Lower leg skin (tissue), 4 donors: ENCODE measurements around the gene SPCS3. TPM values are rescaled to one million over a fixed set of nuclear protein-coding genes. Genes with fewer than 3 reads are reported as not detected.

Source experiments
- DNase-seq, 2 donors: peaks; one replicate each; pipeline ENCODE4 v3.0.0-alpha.2; 2019; ENCODE audit warnings: low spot score in 2 of 2
- H3K4me3 ChIP-seq: fragments of 200-600 bp; sonication (generic); 2 replicates; pipeline ENCODE4 v1.5.1; 2017; ENCODE audit warnings: mild to moderate bottlenecking, low read depth; ENCODE audit not compliant: poor library complexity, severe bottlenecking
- CTCF ChIP-seq, 3 donors: fragments of 450-650 bp; IDR thresholded peaks; one replicate each; pipeline ENCODE4 v1.5.1; 2016; ENCODE audit warnings: antibody characterized with exemption in 3 of 3, mild to moderate bottlenecking in 3 of 3, moderate library complexity in 2 of 3
- POLR2A ChIP-seq, 2 donors: fragments of 450-650 bp; IDR thresholded peaks; one replicate each; pipeline ENCODE4 v1.6.1; 2016 to 2017; ENCODE audit warnings: antibody characterized with exemption in 2 of 2, mild to moderate bottlenecking in 1 of 2, moderate library complexity in 1 of 2
- WGBS, 2 donors: methylation state at CpG; one replicate each; pipeline ENCODE4 v1.1.5; 2018; 5-methylcytosine and 5-hydroxymethylcytosine counted together
- intact Hi-C: fragments of 100-400 bp; cut with DNase I; formaldehyde crosslinking; loops from one replicate; pipeline ENCODE4 v1.15.0; 2023; ENCODE audit warnings: low total_unique reads
- total RNA-seq, 4 donors: library from RNA; depleted of rRNA; stranded (reverse); fragments of >200 nt; gene quantifications; one replicate each; pipeline ENCODE4 v1.1.0, GENCODE V29; 2016

The SPCS3 gene
- total RNA-seq, 4 donors from 2014 or later = 39.8 to 54.5 (median 44.3) TPM

DNA sequence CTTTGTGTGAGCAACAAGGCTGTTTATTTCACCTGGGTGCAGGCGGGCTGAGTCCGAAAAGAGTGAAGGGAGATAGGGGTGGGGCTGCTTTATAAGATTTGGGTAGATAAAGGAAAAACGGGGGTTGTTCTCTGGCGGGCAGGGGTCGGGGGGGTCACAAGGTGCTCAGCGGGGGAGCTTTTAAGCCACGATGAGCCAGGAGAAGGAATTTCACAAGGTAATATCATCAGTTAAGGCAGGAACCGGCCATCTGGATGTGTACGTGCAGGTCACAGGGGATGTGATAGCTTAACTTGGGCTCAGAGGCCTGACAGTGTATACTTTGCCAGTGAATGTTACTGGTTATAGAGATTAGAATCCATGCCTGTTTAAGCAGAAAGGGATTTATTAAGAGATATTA lies 19.7 kb upstream of the SPCS3 start:
- DNase-seq = no peak

GRCh38 chr4:176300565-176300964 lies 19.2 kb upstream of the SPCS3 start:
- no peak for DNase-seq
- no peak for TF ChIP-seq POLR2A (IDR thresholded peaks at IDR 0.05)
- no peak for TF ChIP-seq CTCF (IDR thresholded peaks at IDR 0.05)
- no peak overlapping the region for H3K4me3 ChIP-seq
- intact Hi-C loops = no loop called here

More for the DNA sequence above, 19.7 kb upstream of the SPCS3 start:
- H3K4me3 ChIP-seq = no peak overlapping the region
- TF ChIP-seq POLR2A (IDR thresholded peaks at IDR 0.05) (no peak), CTCF (IDR thresholded peaks at IDR 0.05) (no peak)
- intact Hi-C loops = no loop called here
- 82 to 91% methylated on average over 9 of the region's 9 CpGs for WGBS, 2 donors

DNA sequence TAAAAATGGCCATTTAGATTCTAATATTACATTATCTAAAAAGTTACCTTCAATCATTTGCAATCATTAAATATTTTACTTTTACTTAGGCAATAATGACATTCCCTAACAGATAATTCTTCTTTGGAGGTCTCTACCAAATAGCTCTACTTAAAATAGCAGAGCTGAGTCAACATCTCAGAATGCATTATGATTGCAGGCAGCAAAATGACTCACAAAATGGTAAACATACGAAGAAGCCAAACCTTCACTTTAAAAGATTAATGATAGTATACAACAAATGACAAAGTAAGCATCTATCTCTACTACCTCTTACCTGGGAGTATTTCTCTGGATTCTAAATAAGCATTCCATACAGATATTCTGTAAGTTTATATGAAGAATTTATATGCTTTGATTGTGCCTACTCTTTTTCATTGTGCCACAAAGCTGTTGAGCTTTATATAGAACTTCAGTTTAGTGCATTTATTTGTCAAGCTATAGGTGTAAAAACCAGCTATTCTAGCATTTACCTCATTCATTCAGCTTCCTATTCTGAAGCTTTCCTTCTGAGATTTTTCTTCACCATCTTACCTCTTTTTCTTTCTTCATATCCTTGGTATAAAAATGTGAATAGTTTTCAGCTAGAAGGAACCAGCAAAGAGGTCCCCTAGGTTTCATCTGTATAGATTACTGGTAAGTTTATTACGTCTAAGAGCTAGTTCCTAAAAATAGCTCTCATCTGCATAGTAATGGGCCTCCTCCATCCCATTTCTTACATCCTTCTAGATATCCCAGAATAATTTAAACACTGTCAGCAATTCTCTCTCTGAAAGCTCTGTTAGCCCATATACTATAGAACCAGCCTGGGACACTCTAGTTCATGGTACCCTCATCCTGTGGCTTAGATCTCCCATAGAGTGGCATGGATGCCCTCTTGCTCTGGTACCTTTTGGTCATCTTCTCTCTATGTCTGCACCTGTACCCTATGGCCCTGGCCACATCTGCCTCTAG lies 17.2 kb upstream of the SPCS3 start:
- no peak for DNase-seq
- TF ChIP-seq CTCF (IDR thresholded peaks at IDR 0.05) (no peak), POLR2A (IDR thresholded peaks at IDR 0.05) (no peak)
- intact Hi-C loops = loop anchor here (1.0 kb wide), 1 partner anchor 28 kb away; no protein-coding TSS in a partner anchor
- H3K4me3 ChIP-seq = no peak overlapping the region
- 41 to 45% methylated on average over 2 of the region's 2 CpGs for WGBS, 2 donors

GRCh38 chr4:176303938-176304337 lies 15.8 kb upstream of the SPCS3 start:
- 23 to 32% methylated on average over 1 of the region's 1 CpG for WGBS, 2 donors
- intact Hi-C loops = no loop called here
- no peak for DNase-seq
- TF ChIP-seq CTCF (IDR thresholded peaks at IDR 0.05) (no peak), POLR2A (IDR thresholded peaks at IDR 0.05) (no peak)
- H3K4me3 ChIP-seq = no peak overlapping the region

GRCh38 chr4:176306837-176307665 lies 12.7 kb upstream of the SPCS3 start:
- no peak for DNase-seq
- H3K4me3 ChIP-seq = no peak overlapping the region
- TF ChIP-seq CTCF (IDR thresholded peaks at IDR 0.05) = no peak
- no peak for TF ChIP-seq POLR2A (IDR thresholded peaks at IDR 0.05)
- WGBS, 2 donors = 85 to 86% methylated on average over 6 of the region's 6 CpGs
- intact Hi-C loops = no loop called here
